Rectal smooth muscle tissue (tissue), 1 donor: ENCODE measurements around the gene FXR2.
A peak's percentile ranks its signal among the peaks of the same experiment; 100 is the strongest.

Experiments
- H3K27ac ChIP-seq: one replicate; pipeline ENCODE4 v1.7.0; 2013; ENCODE audit warnings: low read depth, low read length, inconsistent platforms
- H3K27me3 ChIP-seq: one replicate; pipeline ENCODE4 v1.7.0; 2013; ENCODE audit warnings: low read length; ENCODE audit not compliant: control insufficient read depth, insufficient read depth
- H3K36me3 ChIP-seq: one replicate; pipeline ENCODE4 v1.7.0; 2013; ENCODE audit warnings: low read length; ENCODE audit not compliant: control insufficient read depth, insufficient read depth
- H3K4me1 ChIP-seq: one replicate; pipeline ENCODE4 v1.7.0; 2013; ENCODE audit warnings: low read length; ENCODE audit not compliant: control insufficient read depth, insufficient read depth
- H3K4me3 ChIP-seq: one replicate; pipeline ENCODE4 v1.7.0; 2013; ENCODE audit warnings: low read length
- H3K9ac ChIP-seq: one replicate; pipeline ENCODE4 v1.7.0; 2013; ENCODE audit warnings: low read length

The FXR2 gene

DNA sequence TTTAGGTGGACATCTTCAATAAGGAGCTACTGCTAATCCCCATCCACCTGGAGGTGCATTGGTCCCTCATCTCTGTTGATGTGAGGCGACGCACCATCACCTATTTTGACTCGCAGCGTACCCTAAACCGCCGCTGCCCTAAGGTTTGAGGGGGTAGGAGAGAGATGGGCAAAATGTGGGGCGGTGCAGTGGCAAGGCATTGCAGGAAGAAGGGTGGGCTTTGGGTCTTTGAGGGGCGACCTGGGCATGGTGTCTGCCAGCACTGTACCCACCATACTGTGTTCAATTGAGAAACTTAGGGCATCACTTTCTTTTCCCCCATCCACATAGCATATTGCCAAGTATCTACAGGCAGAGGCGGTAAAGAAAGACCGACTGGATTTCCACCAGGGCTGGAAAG is 44.3 kb downstream of the FXR2 start:
- peaks cover 35% of the 10 kb centered on the region for H3K36me3 ChIP-seq
- no peak overlapping the region for H3K9ac ChIP-seq
- peaks cover 3% of the 10 kb centered on the region for H3K4me1 ChIP-seq
- H3K27ac ChIP-seq = no peak overlapping the region
- no peaks in the 10 kb centered on the region for H3K27me3 ChIP-seq
- H3K4me3 ChIP-seq = no peak overlapping the region

DNA sequence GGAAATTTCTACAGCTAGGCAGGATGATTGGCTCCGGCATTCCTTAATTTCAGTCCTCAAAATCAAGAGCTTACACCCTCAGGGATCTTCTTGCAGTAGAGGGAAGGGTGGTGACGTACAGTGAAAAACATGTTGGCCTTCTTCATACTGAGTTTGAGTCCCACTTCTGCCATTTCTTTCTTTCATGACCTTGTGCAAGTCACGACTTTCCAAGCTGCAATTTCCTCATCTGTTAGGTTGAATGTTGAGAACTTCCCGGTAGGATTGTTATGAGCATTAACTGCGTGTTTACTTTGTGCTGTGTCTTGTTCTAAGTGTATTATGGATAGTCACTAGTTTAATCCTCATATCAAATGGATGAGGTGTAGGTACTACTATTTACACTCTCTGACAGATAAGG is 45.1 kb downstream of the FXR2 start:
- Histone ChIP-seq H3K4me3 (no peak overlapping the region), H3K27ac (no peak overlapping the region), H3K36me3 (peaks cover 35% of the 10 kb centered on the region), H3K9ac (no peak overlapping the region), H3K27me3 (no peaks in the 10 kb centered on the region), H3K4me1 (peaks cover 1% of the 10 kb centered on the region)

DNA sequence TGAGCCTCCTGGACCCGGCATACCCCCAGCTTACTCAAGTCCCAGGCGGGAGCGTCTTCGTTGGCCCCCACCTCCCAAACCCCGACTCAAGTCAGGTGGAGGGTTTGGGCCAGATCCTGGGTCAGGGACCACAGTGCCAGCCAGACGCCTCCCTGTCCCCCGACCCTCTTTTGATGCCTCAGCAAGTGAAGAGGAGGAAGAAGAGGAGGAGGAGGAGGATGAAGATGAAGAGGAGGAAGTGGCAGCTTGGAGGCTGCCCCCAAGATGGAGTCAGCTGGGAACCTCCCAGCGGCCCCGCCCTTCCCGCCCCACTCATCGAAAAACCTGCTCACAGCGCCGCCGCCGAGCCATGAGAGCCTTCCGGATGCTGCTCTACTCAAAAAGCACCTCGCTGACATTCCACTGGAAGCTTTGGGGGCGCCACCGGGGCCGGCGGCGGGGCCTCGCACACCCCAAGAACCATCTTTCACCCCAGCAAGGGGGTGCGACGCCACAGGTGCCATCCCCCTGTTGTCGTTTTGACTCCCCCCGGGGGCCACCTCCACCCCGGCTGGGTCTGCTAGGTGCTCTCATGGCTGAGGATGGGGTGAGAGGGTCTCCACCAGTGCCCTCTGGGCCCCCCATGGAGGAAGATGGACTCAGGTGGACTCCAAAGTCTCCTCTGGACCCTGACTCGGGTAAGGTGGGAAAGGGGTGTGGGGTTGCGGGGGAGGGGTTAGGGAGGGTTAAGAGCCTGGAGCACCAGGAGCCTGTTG is 51.4 kb downstream of the FXR2 start:
- Histone ChIP-seq H3K9ac (no peak overlapping the region), H3K27ac (no peak overlapping the region), H3K4me3 (no peak overlapping the region), H3K4me1 (peaks cover 34% of the 10 kb centered on the region), H3K36me3 (peaks cover 21% of the 10 kb centered on the region), H3K27me3 (no peaks in the 10 kb centered on the region)

DNA sequence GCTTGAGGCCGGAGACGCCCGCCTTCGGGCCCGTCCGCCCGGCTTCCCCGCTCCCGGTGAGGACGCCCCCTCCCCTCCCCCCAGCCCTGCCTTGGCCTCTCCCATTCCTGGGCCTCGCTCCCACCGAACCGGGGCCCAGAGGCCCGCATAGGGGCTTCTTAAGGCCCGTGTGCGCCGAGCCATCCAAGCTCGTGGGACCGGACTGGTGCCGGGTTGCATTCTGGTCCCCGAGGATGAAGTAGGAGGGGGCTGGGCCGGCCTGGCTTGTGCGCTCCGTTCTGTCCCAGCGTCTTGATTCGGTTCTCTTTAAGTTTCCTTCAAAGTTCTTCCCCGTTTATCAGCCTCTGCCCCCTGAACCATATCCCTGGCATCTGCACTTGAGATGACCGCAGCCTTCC is 52.5 kb downstream of the FXR2 start:
- H3K27me3 ChIP-seq = no peaks in the 10 kb centered on the region
- H3K4me1 ChIP-seq = peaks cover 40% of the 10 kb centered on the region

DNA sequence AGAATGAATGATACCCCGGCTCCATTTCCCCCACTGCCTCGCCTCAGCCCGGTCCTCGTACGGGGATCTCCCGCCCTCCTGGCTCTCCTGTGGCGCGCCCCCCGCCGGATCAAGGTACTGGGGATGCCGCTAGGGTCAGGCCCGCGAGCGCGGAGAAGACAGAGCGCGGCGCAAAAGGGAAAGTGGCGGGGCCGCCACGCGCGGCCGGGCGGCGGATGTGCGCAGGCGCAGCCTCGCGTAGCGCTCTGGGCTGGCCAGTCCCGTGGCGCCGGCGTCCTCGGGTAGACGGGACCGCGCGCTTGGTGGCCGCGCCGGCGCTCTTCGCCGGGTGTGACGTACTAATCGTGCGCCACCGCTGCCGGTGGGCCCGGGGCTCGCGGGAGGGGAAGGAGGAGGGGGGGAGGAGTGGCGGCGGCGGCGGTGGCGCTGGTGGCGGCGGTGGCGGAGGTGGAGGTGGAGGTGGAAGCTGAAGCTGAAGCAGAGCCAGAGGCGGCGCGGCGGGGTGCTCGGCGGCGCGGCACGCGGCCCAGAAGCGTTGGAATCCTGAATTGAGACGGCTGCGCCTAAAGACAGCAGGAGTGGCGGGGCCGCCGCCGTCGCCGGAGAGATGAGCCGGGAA is 53.0 kb downstream of the FXR2 start, which contains the start of gene SENP3:
SENP3 (plus strand) TSS at position 331 of the 619 bp plus-strand sequence. CDS start 1,158 bp downstream, outside the sequence.
- H3K9ac ChIP-seq = peak within 1 kb of the TSS; percentile 33
- peaks cover 15% of the 10 kb centered on the region for H3K36me3 ChIP-seq
- H3K4me1 ChIP-seq = peaks cover 40% of the 10 kb centered on the region

More for the DNA sequence above, 52.5 kb downstream of the FXR2 start:
- Histone ChIP-seq H3K36me3 (peaks cover 19% of the 10 kb centered on the region), H3K27ac (peak overlapping the region; percentile 87), H3K4me3 (peak overlapping the region; percentile 79), H3K9ac (peak overlapping the region; percentile 2)

DNA sequence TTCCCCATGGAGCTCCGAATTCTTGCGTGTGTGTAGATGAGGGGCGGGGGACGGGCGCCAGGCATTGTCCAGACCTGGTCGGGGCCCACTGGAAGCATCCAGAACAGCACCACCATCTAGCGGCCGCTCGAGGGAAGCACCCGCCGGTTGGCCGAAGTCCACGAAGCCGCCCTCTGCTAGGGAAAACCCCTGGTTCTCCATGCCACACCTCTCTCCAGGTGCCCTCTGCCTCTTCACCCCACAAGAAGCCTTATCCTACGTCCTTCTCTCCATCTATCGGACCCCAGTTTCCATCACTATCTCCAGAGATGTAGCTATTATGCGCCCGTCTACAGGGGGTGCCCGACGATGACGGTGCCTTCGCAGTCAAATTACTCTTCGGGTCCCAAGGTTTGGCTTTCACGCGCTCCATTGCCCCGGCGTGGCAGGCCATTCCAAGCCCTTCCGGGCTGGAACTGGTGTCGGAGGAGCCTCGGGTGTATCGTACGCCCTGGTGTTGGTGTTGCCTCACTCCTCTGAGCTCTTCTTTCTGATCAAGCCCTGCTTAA is 53.6 kb downstream of the FXR2 start:
- H3K27me3 ChIP-seq = no peaks in the 10 kb centered on the region
- peak overlapping the region; percentile 82 for H3K4me3 ChIP-seq
- peaks cover 40% of the 10 kb centered on the region for H3K4me1 ChIP-seq
- H3K36me3 ChIP-seq = peaks cover 15% of the 10 kb centered on the region
- H3K9ac ChIP-seq = peak overlapping the region; percentile 12
- peak overlapping the region; percentile 99 for H3K27ac ChIP-seq

More for the DNA sequence above, 53.0 kb downstream of the FXR2 start, which contains the start of gene SENP3:
- peak within 1 kb of the TSS; percentile 99 for H3K27ac ChIP-seq
- no peaks in the 10 kb centered on the region for H3K27me3 ChIP-seq
- H3K4me3 ChIP-seq = peak within 1 kb of the TSS; percentile 82

DNA sequence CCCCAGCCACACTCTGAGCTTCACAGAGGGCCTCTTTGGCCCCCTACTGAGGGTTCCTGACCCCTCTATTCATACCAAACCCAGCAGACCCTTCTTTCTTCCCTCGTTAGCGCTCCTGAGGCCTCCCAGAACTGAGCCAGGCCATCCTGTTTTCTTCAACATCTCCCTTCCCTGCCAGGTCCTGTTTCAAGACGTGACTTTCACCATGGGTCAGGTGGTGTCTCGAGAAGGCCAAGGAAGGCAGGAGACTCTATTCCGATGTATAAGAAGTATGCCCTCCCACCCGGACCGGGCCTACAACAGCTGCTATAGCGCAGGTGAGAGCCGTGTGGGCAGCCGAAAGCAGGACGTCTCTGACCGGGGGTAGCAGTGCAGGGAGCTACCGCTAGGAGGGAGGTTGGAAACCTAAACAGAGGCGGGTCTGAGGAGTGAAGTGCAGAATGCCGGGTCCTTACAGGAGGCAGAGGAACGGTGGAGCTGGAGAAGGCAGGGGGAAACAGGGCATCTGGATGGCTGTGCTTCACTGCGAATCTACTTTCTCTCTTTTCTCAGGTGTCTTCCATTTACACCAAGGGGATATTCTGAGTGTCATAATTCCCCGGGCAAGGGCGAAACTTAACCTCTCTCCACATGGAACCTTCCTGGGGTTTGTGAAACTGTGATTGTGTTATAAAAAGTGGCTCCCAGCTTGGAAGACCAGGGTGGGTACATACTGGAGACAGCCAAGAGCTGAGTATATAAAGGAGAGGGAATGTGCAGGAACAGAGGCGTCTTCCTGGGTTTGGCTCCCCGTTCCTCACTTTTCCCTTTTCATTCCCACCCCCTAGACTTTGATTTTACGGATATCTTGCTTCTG is 54.3 kb downstream of the FXR2 start:
- peak overlapping the region; percentile 99 for H3K27ac ChIP-seq
- H3K27me3 ChIP-seq = no peaks in the 10 kb centered on the region
- H3K9ac ChIP-seq = peak overlapping the region; percentile 33
- peaks cover 40% of the 10 kb centered on the region for H3K4me1 ChIP-seq
- H3K4me3 ChIP-seq = peak overlapping the region; percentile 66
- peaks cover 13% of the 10 kb centered on the region for H3K36me3 ChIP-seq

DNA sequence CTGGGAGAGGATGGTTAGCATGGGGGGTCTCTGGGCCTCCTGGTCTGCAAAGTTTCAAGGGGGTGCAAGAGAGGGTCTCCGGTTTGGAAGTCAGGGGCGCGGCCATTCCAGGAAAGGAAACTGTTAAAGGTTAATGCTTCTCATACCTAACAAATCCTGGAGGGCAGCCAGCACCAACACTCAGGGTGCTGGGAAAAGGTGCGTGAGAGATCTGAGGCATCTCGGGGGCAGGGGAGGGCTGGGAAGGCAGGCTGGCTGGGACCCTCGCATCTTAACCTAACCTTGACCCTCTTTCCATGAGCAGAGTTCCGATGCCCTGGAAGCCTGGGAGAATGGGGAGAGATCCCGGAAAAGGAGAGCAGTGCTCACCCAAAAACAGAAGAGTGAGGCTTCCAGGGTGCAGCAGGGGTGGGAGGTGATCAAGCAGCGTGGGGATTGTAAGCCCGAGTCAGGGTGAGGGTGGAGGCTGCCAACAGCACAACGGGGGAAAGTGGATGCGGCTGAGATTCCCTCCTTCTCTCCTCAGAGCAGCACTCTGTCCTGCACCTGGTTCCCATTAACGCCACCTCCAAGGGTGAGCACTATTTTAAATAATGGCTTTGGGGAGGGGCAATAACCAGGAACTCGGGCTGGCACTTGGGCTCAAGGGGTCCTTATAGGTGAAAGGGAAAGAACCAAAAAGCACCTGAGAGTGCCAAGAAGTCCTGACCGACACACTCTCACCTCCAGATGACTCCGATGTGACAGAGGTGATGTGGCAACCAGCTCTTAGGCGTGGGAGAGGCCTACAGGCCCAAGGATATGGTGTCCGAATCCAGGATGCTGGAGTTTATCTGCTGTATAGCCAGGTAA is 55.2 kb downstream of the FXR2 start:
- no peak overlapping the region for H3K9ac ChIP-seq
- H3K27ac ChIP-seq = peak overlapping the region; percentile 99
- peaks cover 4% of the 10 kb centered on the region for H3K36me3 ChIP-seq
- H3K4me3 ChIP-seq = peak overlapping the region; percentile 66
- H3K4me1 ChIP-seq = peaks cover 40% of the 10 kb centered on the region
- H3K27me3 ChIP-seq = no peaks in the 10 kb centered on the region

DNA sequence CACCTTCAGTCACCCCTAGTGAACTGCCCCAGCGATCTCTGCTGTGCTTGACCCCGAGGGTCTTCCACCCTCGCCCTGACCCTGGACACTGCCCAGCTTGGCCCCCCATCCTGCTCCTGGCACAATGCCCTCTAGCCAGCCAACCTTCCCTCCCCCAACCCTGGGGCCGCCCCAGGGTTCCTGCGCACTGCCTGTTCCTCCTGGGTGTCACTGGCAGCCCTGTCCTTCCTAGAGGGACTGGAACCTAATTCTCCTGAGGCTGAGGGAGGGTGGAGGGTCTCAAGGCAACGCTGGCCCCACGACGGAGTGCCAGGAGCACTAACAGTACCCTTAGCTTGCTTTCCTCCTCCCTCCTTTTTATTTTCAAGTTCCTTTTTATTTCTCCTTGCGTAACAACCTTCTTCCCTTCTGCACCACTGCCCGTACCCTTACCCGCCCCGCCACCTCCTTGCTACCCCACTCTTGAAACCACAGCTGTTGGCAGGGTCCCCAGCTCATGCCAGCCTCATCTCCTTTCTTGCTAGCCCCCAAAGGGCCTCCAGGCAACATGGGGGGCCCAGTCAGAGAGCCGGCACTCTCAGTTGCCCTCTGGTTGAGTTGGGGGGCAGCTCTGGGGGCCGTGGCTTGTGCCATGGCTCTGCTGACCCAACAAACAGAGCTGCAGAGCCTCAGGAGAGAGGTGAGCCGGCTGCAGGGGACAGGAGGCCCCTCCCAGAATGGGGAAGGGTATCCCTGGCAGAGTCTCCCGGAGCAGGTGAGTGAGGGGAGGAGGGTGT is 56.0 kb downstream of the FXR2 start, which contains the start of gene TNFSF13:
TNFSF13 (plus strand) TSS at position 207 of the 776 bp plus-strand sequence; CDS start at position 497, 290 bp downstream.
- H3K9ac ChIP-seq = peak within 1 kb of the TSS; percentile 75
- peaks cover 3% of the 10 kb centered on the region for H3K36me3 ChIP-seq
- H3K4me1 ChIP-seq = peaks cover 38% of the 10 kb centered on the region
- H3K4me3 ChIP-seq = peak within 1 kb of the TSS; percentile 66
- no peaks in the 10 kb centered on the region for H3K27me3 ChIP-seq
- peak within 1 kb of the TSS; percentile 99 for H3K27ac ChIP-seq

DNA sequence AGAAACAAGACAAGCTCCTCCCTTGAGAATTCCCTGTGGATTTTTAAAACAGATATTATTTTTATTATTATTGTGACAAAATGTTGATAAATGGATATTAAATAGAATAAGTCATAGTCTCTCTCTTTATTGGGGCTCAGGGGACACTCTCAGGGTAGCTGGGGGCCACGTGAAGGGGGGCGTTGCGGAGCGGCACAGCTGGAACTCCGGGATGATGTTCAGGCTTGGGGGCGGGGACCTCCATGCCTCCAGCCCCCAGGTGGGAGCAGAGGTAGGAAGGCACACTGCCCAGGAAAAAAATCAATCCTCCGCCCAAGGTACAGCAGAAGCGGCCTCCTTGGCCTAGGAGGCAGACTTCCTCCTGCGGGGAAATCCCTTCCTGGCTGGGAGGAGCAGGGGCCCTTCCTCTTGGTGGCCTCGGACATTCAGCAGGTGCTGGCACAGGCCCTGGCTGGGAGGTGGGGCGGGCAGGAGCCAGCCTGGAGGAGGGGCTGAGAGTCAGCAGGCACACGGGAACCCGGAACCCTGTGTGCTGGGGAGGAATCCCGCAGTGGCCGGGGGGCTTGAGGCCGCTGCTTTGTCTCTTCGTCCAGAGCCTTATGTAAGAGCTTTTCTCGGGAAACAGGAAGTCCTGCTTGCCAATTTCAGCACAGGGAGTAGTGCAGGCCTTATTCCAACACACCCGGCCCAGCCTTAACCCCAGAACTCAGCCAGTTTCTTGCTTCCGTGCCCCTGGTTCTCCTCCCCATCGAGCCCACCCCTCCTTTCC is 56.7 kb downstream of the FXR2 start:
- Histone ChIP-seq H3K36me3 (peaks cover 3% of the 10 kb centered on the region), H3K9ac (peak overlapping the region; percentile 75), H3K27me3 (no peaks in the 10 kb centered on the region), H3K4me3 (peak overlapping the region; percentile 66), H3K27ac (peak overlapping the region; percentile 99), H3K4me1 (peaks cover 37% of the 10 kb centered on the region)
